ENCODE results near the gene CEPT1.

DNA sequence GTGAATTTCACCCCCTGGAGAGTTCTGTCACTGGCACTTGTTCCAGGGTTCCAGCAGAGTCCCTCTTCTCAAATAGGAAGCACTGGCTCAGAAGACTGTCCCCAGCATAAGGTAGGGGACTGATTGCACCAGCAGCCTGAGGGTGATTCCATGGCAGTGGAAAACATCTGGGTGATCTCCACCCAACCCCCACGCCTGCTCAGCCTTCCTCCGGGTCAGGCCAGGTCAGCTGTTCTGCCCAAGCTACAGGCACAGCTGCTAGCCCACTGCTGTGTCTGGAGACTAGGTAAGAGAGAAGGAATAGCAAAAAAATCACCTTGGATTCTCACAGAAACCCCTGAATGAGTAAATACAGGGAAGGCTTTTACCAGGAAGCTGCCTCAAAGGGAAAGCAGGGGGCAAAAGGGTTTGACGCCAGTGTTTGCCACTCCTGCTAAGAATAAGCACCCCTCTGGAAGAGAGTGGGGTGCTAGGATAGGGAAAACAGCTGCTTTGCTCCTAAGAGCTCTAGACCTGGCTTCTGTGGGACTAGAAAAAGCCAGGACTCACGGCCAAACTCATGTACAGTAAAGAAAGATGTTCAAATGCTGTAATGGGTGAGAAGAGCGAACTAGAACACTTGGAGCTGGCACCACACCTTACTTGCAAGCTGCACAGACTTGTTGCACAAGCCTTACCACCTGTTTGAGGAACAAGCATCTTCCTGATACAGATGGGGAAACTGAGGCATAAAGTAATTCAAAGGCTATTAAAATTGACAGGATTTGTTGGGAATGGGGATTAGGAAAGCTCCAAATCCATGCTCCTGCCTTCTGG, 61.5 kb downstream of the CEPT1 start:
- TF ChIP-seq POLR2A (IDR thresholded peaks at IDR 0.05) (no peak), EP300 (IDR thresholded peaks at IDR 0.05) (no peak)
- TF ChIP-seq, protein P1, sequence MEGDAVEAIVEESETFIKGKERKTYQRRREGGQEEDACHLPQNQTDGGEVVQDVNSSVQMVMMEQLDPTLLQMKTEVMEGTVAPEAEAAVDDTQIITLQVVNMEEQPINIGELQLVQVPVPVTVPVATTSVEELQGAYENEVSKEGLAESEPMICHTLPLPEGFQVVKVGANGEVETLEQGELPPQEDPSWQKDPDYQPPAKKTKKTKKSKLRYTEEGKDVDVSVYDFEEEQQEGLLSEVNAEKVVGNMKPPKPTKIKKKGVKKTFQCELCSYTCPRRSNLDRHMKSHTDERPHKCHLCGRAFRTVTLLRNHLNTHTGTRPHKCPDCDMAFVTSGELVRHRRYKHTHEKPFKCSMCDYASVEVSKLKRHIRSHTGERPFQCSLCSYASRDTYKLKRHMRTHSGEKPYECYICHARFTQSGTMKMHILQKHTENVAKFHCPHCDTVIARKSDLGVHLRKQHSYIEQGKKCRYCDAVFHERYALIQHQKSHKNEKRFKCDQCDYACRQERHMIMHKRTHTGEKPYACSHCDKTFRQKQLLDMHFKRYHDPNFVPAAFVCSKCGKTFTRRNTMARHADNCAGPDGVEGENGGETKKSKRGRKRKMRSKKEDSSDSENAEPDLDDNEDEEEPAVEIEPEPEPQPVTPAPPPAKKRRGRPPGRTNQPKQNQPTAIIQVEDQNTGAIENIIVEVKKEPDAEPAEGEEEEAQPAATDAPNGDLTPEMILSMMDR (IDR thresholded peaks at IDR 0.05): no peak

Data from tibial nerve (tissue), 4 donors.